Prostate gland (tissue), 2 donors: ENCODE results near the gene TATDN2. TPM values are rescaled to one million over a fixed set of nuclear protein-coding genes. Genes with fewer than 3 reads are reported as not detected.
"Not testable (repeated sequence)": the region's sequence is repeated elsewhere in the genome, so short reads cannot be mapped to it uniquely, and the experiment has no call there.

Source experiments
- DNase-seq: peaks from one replicate; pipeline ENCODE4 v3.0.0-alpha.2; 2019; ENCODE audit warnings: low spot score
- H3K27ac ChIP-seq, 2 donors: fragments of 200-600 bp; sonication (generic); 2 replicates each; pipeline ENCODE4 v1.5.1; 2017 to 2019
- H3K27me3 ChIP-seq: fragments of 200-600 bp; sonication (generic); replicated peaks from 2 replicates; pipeline ENCODE4 v1.5.1; 2019; ENCODE audit not compliant: insufficient read depth
- H3K36me3 ChIP-seq, 2 donors: fragments of 200-600 bp; sonication (generic); 1 replicate in 1 of 2; 2 replicates in 1 of 2; pipeline versions ENCODE4 v1.5.1 to v1.8.1; 2017 to 2019
- H3K4me1 ChIP-seq: fragments of 200-600 bp; sonication (generic); replicated peaks from 2 replicates; pipeline ENCODE4 v1.5.1; 2019
- H3K4me3 ChIP-seq, 2 donors: fragments of 200-600 bp; sonication (generic); 2 replicates each; pipeline ENCODE4 v1.5.1; 2017 to 2019
- H3K9me3 ChIP-seq: fragments of 200-600 bp; sonication (generic); 2 replicates; pipeline ENCODE4 v1.5.1; 2017
- POLR2A ChIP-seq: fragments of 450-650 bp; IDR thresholded peaks from one replicate; pipeline ENCODE4 v1.6.1; 2016; ENCODE audit warnings: antibody characterized with exemption, mild to moderate bottlenecking
- POLR2AphosphoS5 ChIP-seq: sonication (generic); formaldehyde crosslinking; IDR thresholded peaks from one replicate; pipeline ENCODE4 v1.6.1; 2017; ENCODE audit warnings: antibody characterized with exemption
- WGBS: methylation state at CpG from one replicate; pipeline ENCODE4 v1.1.5; 2018; 5-methylcytosine and 5-hydroxymethylcytosine counted together
- intact Hi-C: fragments of 100-400 bp; cut with DNase I; formaldehyde crosslinking; loops from one replicate; pipeline ENCODE4 v1.14.2; 2022
- total RNA-seq, 2 donors: library from RNA; depleted of rRNA; stranded (reverse); fragments of >200 nt; gene quantifications; one replicate each; pipeline ENCODE4 v1.1.0, GENCODE V29; 2016
- TF ChIP-seq, protein P1 (sequence below), 4 experiments: fragments of 200-600 bp in 2 of 4; fragments of 450-650 bp in 2 of 4; sonication (generic) in 2 of 4; IDR thresholded peaks; 1 replicate in 3 of 4; 2 replicates in 1 of 4; pipeline ENCODE4 v1.5.1; 2016 to 2019; ENCODE audit warnings: antibody characterized with exemption in 4 of 4, mild to moderate bottlenecking in 2 of 4, moderate library complexity in 2 of 4

TATDN2 gene
- total RNA-seq, 2 donors from 2014 or later, result 25.4 to 27.1 TPM

DNA sequence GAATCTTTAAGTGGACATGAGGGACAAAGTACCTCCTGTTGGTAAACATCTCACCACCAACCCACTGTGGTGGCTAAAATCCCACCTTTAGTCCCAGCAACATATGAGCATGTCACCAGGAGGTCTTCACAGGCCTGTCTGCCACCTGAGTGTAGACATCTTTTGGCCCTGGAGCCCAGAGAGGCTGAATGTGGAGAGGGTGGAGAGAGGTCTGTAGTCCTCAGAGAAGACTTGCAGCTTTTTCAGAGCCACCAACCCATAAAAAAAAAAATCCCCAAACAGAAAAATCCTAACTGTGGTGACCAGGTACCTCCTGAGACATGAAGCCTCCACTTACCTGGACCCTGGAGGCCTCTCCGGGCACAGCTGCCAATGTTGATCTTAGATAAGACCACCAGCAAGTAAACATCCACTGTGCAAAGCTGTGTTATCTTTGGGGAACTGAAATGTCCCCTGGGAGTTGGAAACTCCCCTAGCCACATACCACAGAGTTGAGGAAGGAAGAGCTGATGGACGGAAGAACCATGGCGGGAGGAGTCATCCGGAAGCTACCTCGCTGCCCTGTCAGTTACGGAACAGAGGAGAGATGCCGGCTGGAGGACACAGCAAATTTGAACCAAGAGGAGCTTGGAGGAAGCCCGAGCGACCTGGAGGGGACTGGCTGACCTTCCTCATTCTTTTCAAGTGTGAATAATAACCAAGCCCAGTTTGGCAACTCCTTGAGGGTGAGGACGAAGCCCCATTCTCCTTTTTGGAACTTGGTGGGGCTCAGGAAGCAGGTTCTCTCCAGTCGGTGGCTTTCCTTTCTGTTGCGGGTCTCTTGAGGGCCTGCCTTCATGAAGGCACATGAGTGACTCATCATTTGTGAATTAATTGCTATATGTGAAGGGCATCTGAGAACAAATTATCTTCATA lies 44.5 kb downstream of the TATDN2 start, which contains the start of gene GHRL:
Gene GHRL (minus strand): TSS at position 443 of the 915 bp plus-strand sequence. CDS start 2,767 bp downstream, outside the sequence.
- Histone ChIP-seq H3K4me3 (no peak within 1 kb of the TSS), H3K9me3 (no peaks in the 10 kb centered on the region), H3K4me1 (no peaks in the 10 kb centered on the region), H3K27ac (no peak within 1 kb of the TSS), H3K36me3 (no peaks in the 10 kb centered on the region), H3K27me3 (no peaks in the 10 kb centered on the region)
- DNase-seq, result no peak
- intact Hi-C loops, result no loop called here
- TF ChIP-seq POLR2A (no peak), POLR2AphosphoS5 (no peak)
- TF ChIP-seq, protein P1, sequence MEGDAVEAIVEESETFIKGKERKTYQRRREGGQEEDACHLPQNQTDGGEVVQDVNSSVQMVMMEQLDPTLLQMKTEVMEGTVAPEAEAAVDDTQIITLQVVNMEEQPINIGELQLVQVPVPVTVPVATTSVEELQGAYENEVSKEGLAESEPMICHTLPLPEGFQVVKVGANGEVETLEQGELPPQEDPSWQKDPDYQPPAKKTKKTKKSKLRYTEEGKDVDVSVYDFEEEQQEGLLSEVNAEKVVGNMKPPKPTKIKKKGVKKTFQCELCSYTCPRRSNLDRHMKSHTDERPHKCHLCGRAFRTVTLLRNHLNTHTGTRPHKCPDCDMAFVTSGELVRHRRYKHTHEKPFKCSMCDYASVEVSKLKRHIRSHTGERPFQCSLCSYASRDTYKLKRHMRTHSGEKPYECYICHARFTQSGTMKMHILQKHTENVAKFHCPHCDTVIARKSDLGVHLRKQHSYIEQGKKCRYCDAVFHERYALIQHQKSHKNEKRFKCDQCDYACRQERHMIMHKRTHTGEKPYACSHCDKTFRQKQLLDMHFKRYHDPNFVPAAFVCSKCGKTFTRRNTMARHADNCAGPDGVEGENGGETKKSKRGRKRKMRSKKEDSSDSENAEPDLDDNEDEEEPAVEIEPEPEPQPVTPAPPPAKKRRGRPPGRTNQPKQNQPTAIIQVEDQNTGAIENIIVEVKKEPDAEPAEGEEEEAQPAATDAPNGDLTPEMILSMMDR (IDR thresholded peaks at IDR 0.05), result no peak
- 66% methylated on average over 12 of the region's 12 CpGs for WGBS

DNA sequence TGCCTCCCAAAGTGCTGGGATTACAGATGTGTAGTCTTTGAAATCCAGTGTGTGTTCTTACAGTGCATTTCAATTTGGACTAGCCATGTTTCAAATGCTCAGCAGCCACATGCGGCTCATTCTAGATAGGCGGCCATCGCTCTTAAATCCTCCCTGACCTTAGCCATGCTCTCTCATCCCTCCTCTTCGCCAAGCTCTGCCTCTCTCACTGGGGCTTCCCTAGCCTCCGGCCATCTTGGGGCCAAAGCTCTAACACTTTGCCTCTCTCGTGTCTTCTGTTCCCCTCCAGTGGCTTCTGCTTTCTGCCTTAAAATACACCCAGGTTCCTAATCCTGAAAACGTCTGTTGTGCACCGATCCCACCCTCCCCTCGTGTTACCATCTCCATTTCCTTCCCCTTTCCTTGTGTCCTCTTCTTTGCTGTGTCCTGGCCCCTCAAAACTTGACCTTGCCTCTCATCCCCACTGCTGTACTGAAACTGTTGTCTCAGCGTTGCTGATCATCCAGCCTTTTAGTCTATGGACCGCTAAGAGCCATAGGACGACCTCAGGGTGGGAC lies 45.8 kb downstream of the TATDN2 start:
- DNase-seq, result no peak
- no peak overlapping the region for H3K27ac ChIP-seq
- H3K9me3 ChIP-seq, result no peaks in the 10 kb centered on the region
- no peak overlapping the region for H3K4me3 ChIP-seq
- H3K36me3 ChIP-seq, result no peaks in the 10 kb centered on the region
- intact Hi-C loops, result no loop called here
- no peaks in the 10 kb centered on the region for H3K27me3 ChIP-seq
- H3K4me1 ChIP-seq, result no peaks in the 10 kb centered on the region
- whole genome bisulfite sequencing, result 90% methylated on average over 12 of the region's 12 CpGs
- TF ChIP-seq POLR2AphosphoS5 (no peak), POLR2A (no peak)
- TF ChIP-seq, protein P1 (IDR thresholded peaks at IDR 0.05), result no peak

DNA sequence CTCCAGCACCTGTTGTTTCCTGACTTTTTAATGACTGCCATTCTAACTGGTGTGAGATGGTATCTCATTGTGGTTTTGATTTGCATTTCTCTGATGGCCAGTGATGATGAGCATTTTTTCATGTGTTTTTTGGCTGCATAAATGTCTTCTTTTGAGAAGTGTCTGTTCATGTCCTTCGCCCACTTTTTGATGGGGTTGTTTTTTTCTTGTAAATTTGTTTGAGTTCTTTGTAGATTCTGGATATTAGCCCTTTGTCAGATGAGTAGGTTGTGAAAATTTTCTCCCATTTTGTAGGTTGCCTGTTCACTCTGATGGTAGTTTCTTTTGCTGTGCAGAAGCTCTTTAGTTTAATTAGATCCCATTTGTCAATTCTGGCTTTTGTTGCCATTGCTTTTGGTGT lies 49.8 kb downstream of the TATDN2 start:
- H3K9me3 ChIP-seq, intact Hi-C loops, DNase-seq, H3K4me1 ChIP-seq, H3K27me3 ChIP-seq, H3K36me3 ChIP-seq, H3K27ac ChIP-seq, H3K4me3 ChIP-seq: not testable (repeated sequence)
- WGBS, result no CpG with 5 or more reads among the region's 1 CpG

DNA sequence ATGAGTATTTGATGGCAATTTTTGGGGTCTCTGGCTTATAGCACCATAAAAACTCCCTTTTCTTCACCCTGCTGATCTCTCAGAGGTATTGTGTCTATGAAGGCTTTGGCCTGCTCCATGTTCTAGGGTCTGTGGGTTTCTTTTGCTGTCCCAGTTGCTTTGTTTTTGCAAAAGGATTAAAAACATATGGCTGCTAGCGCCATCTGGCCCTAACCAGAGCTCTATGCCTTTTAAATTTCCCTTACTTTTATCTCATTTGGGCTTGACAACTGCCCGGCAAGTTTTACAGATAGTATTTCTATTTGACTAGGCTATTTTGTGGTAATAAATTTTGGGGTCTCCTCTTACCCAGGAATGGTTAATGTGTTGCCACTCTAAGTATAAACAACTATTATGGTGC lies 50.9 kb downstream of the TATDN2 start:
- peaks cover 4 to 12% of the 10 kb centered on the region in 2 donors for H3K36me3 ChIP-seq
- H3K4me1 ChIP-seq, result no peaks in the 10 kb centered on the region
- intact Hi-C loops, result no loop called here
- no peaks in the 10 kb centered on the region for H3K27me3 ChIP-seq
- H3K27ac ChIP-seq, result no peak overlapping the region
- no peak for DNase-seq
- 68% methylated on average over 2 of the region's 2 CpGs for WGBS
- no peak overlapping the region for H3K4me3 ChIP-seq
- H3K9me3 ChIP-seq, result no peaks in the 10 kb centered on the region
- TF ChIP-seq POLR2A (no peak), POLR2AphosphoS5 (no peak)
- TF ChIP-seq, protein P1 (IDR thresholded peaks at IDR 0.05), result no peak

DNA sequence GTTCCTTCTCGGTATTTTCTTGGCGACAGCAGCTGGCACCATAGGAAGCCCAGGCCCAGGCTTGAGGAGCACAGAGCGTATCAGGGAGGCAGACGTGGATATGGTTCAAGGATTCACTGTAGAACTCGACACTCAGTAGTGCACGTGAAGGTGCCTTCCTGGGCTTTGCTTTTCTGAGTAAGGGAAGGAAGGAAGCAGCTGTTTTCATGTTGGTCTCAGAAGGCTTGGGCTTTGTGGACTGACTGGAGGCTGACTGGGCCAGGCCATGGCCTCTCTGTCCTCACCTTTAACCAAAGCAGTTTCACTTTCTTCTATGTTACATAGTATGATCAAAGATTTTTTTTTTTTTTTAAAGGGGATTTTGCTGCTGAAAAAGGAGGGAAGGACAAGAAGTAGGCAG lies 51.4 kb downstream of the TATDN2 start:
- H3K4me3 ChIP-seq, result no peak overlapping the region
- no peak for DNase-seq
- WGBS, result 70% methylated on average over 6 of the region's 6 CpGs
- peaks cover 8 to 13% of the 10 kb centered on the region in 2 donors for H3K36me3 ChIP-seq
- H3K27ac ChIP-seq, result no peak overlapping the region
- H3K27me3 ChIP-seq, result no peaks in the 10 kb centered on the region
- TF ChIP-seq, protein P1 (IDR thresholded peaks at IDR 0.05), result no peak
- TF ChIP-seq POLR2AphosphoS5 (no peak), POLR2A (no peak)
- no peaks in the 10 kb centered on the region for H3K4me1 ChIP-seq
- no peaks in the 10 kb centered on the region for H3K9me3 ChIP-seq
- intact Hi-C loops, result no loop called here
